Measurements from ENCODE around the gene MARK4. TPM values are rescaled to one million over a fixed set of nuclear protein-coding genes. Genes with fewer than 3 reads are reported as not detected.

The MARK4 gene
- polyA plus RNA-seq, 1 experiment: 17.1 TPM

GRCh38 chr19:45213031-45213430 is 38.0 kb upstream of the MARK4 start:
- ChIA-PET CTCF (interaction anchor here (1.0 kb wide), 1 partner anchor 37 kb away, joined by 4 read pairs; no protein-coding TSS in a partner anchor), POLR2A (no interaction called here)
- Histone ChIP-seq H3K4me3 (ENCODE audit: low read depth, low read length) (no peak overlapping the region), H3K27me3 (ENCODE audit: control insufficient read depth, insufficient read depth, low read length) (peaks cover 9% of the 10 kb centered on the region), H3K36me3 (ENCODE audit: control insufficient read depth, insufficient read depth, low read length) (no peaks in the 10 kb centered on the region)
- no peak for DNase-seq (ENCODE audit: low read depth)
- TF ChIP-seq CTCF (IDR thresholded peaks at IDR 0.05; ENCODE audit: insufficient read depth, low read depth, low read length): no peak

DNA sequence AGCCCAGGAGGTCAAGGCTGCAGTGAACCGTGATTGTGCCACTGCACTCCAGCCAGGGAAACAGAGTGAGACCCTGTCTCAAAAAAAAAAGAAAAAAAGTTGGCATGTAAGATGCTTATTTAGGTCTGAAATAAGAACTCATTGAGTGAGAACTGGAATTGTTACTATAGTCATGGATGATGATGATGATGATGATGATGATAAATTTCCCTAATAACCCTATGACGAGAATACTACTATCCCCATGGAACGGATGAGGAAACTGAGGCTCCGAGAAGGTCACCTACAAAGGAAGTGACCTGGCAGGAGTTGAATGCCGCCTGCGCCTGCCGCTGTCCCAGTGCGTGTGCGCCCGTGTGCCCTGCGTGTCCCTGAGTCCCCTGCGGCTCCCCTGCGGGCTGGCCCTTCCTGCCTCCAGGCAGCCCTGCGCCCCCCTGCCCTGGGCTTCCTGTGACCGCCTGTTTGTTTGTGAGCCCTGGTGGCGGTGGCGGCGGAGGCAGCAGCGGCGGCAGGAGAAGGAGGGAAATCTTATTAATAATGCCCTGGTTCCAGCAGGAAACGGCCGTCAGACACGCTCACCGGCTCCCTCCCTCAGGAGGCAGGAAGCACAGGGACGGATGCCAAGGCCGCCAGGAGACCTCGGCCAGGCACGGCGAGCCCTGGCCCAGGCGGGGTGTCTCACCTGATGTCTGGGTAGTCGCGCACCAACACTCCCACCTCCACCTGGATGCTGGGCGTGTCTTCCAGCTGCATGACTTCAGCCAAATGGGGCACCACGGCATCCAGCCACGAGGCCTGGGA is 35.5 kb upstream of the MARK4 start:
- ChIA-PET CTCF (no interaction called here), POLR2A (no interaction called here)
- Histone ChIP-seq H3K36me3 (ENCODE audit: control insufficient read depth, insufficient read depth, low read length) (no peaks in the 10 kb centered on the region), H3K27me3 (ENCODE audit: control insufficient read depth, insufficient read depth, low read length) (peaks cover 14% of the 10 kb centered on the region), H3K4me3 (ENCODE audit: low read depth, low read length) (no peak overlapping the region)
- no peak for TF ChIP-seq CTCF (IDR thresholded peaks at IDR 0.05; ENCODE audit: insufficient read depth, low read depth, low read length)
- DNase-seq (ENCODE audit: low read depth): no peak

- H3K36me3 ChIP-seq (ENCODE audit: control insufficient read depth, insufficient read depth, low read length): no peaks in the 10 kb centered on the region
- no peak overlapping the region for H3K4me3 ChIP-seq (ENCODE audit: low read depth, low read length)
- DNase-seq (ENCODE audit: low read depth): no peak
- POLR2A ChIA-PET: no interaction called here
- peaks cover 17% of the 10 kb centered on the region for H3K27me3 ChIP-seq (ENCODE audit: control insufficient read depth, insufficient read depth, low read length)
- no peak for TF ChIP-seq CTCF (IDR thresholded peaks at IDR 0.05; ENCODE audit: insufficient read depth, low read depth, low read length)
- CTCF ChIA-PET: interaction anchor here (0.6 kb wide), 1 partner anchor 16 kb away, joined by 3 read pairs; no protein-coding TSS in a partner anchor
Measured at GRCh38 chr19:45216667-45217066, 34.4 kb upstream of the MARK4 start.

- Histone ChIP-seq H3K4me3 (ENCODE audit: low read depth, low read length) (no peak overlapping the region), H3K27me3 (ENCODE audit: control insufficient read depth, insufficient read depth, low read length) (peaks cover 18% of the 10 kb centered on the region), H3K36me3 (ENCODE audit: control insufficient read depth, insufficient read depth, low read length) (no peaks in the 10 kb centered on the region)
- ChIA-PET CTCF (no interaction called here), POLR2A (no interaction called here)
- no peak for TF ChIP-seq CTCF (IDR thresholded peaks at IDR 0.05; ENCODE audit: insufficient read depth, low read depth, low read length)
- DNase-seq (ENCODE audit: low read depth): no peak
Measured at GRCh38 chr19:45217193-45217956, 33.7 kb upstream of the MARK4 start.

DNA sequence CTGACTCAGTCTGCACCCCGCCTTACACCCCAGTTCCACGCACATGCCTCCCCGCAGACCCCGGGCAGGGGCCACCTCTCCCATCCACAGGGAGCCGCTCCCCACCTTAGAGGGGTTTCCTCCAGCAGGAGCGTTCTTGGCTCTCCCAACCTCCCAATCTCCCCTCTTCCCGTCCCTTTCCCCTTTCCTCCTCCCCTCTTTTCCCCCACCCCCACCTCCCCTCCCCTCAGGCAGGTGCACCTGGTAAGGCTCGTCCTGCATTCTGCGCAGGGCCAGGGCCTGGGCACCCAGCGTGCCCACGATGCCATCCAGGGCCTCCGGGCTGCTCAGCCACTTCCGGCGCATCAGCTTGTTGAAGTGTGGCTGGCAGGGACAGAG is 33.1 kb upstream of the MARK4 start:
- ChIA-PET CTCF (no interaction called here), POLR2A (no interaction called here)
- no peak for TF ChIP-seq CTCF (IDR thresholded peaks at IDR 0.05; ENCODE audit: insufficient read depth, low read depth, low read length)
- no peaks in the 10 kb centered on the region for H3K36me3 ChIP-seq (ENCODE audit: control insufficient read depth, insufficient read depth, low read length)
- DNase-seq (ENCODE audit: low read depth): no peak
- H3K4me3 ChIP-seq (ENCODE audit: low read depth, low read length): no peak overlapping the region
- H3K27me3 ChIP-seq (ENCODE audit: control insufficient read depth, insufficient read depth, low read length): peaks cover 19% of the 10 kb centered on the region
